ENCODE results near the gene PCSK4.
"Not testable (repeated sequence)": the region's sequence is repeated elsewhere in the genome, so short reads cannot be mapped to it uniquely, and the experiment has no call there.

The PCSK4 gene

GRCh38 chr19:1503925-1504773 lies 14.0 kb upstream of the PCSK4 start:
- DNase-seq, result no peak

- peak; percentile 55 to 61 for DNase-seq
Measured at GRCh38 chr19:1503089-1503924, 13.2 kb upstream of the PCSK4 start.

- DNase-seq, result no peak
Measured at GRCh38 chr19:1502433-1503088, 12.4 kb upstream of the PCSK4 start.

- DNase-seq, result no peak
Measured at GRCh38 chr19:1501200-1501595, 11.0 kb upstream of the PCSK4 start.

- DNase-seq, result not testable (repeated sequence)
Measured at GRCh38 chr19:1499231-1499630, 9.1 kb upstream of the PCSK4 start.

GRCh38 chr19:1497578-1498235 lies 7.6 kb upstream of the PCSK4 start:
- no peak for DNase-seq

- no peak for DNase-seq
Measured at GRCh38 chr19:1496714-1497577, 6.8 kb upstream of the PCSK4 start.

- DNase-seq, result no peak
Measured at GRCh38 chr19:1495799-1496713, 5.9 kb upstream of the PCSK4 start.

- no peak for DNase-seq
Measured at GRCh38 chr19:1495051-1495798, 5.1 kb upstream of the PCSK4 start.

- DNase-seq, result no peak
Measured at GRCh38 chr19:1494115-1494815, 4.1 kb upstream of the PCSK4 start.

- DNase-seq, result no peak
Measured at GRCh38 chr19:1492474-1493006, 2.4 kb upstream of the PCSK4 start.

- DNase-seq, result no peak
Measured at GRCh38 chr19:1491849-1492170, 1.7 kb upstream of the PCSK4 start.

GRCh38 chr19:1491114-1491848 lies 1.1 kb upstream of the PCSK4 start, which contains the start of gene REEP6:
TSS of gene REEP6 (plus strand) at chr19:1491181. CDS start at chr19:1491270, 89 bp downstream.
- no peak for DNase-seq

GRCh38 chr19:1489463-1490310 lies 463 bp downstream of the PCSK4 start:
- no peak for DNase-seq

- DNase-seq, result no peak
Measured at GRCh38 chr19:1488282-1488601, 1.9 kb downstream of the PCSK4 start.

GRCh38 chr19:1487576-1488281 lies 2.4 kb downstream of the PCSK4 start:
- DNase-seq, result no peak

Data from CD4-positive, alpha-beta T cell treated with Interleukin-1 beta for 1 hour (primary cell).